Aorta (tissue), 5 donors: ENCODE data around the gene APOOL. TPM values are rescaled to one million over a fixed set of nuclear protein-coding genes. Genes with fewer than 3 reads are reported as not detected.
"Not testable (repeated sequence)": the region's sequence is repeated elsewhere in the genome, so short reads cannot be mapped to it uniquely, and the experiment has no call there.

Experiments used
- ATAC-seq: fragments of 200-7000 bp; cut with Tn5 transposase; one replicate; pipeline ENCODE4 v1.9.1; 2022; ENCODE audit warnings: moderate library complexity; ENCODE audit not compliant: low FRiP score
- DNase-seq, 2 donors: peaks; one replicate each; pipeline ENCODE4 v3.0.0-alpha.2; 2020
- H3K27ac ChIP-seq, 2 donors: one replicate each; pipeline ENCODE4 v1.5.1; 2013; ENCODE audit warnings: low read length in 2 of 2, mild to moderate bottlenecking in 2 of 2, moderate library complexity in 2 of 2, control low read depth in 1 of 2, inconsistent platforms in 1 of 2, low read depth in 1 of 2
- H3K27me3 ChIP-seq, 2 donors: one replicate each; pipeline ENCODE4 v1.6.1; 2013; ENCODE audit warnings: control low read depth in 1 of 2, low read length in 1 of 2, mild to moderate bottlenecking in 1 of 2, moderate library complexity in 1 of 2; ENCODE audit not compliant: insufficient read depth in 2 of 2, control insufficient read depth in 1 of 2
- H3K36me3 ChIP-seq, 2 donors: one replicate each; pipeline ENCODE4 v1.6.1; 2013; ENCODE audit warnings: control low read depth in 1 of 2, low read length in 1 of 2, mild to moderate bottlenecking in 1 of 2; ENCODE audit not compliant: insufficient read depth in 2 of 2, control insufficient read depth in 1 of 2
- H3K4me1 ChIP-seq, 2 donors: one replicate each; pipeline ENCODE4 v1.6.1; 2013; ENCODE audit warnings: low read length in 2 of 2, control low read depth in 1 of 2, mild to moderate bottlenecking in 1 of 2, moderate library complexity in 1 of 2; ENCODE audit not compliant: insufficient read depth in 2 of 2, control insufficient read depth in 1 of 2
- H3K4me3 ChIP-seq, 2 donors: one replicate each; pipeline ENCODE4 v1.5.1; 2013; ENCODE audit warnings: low read length in 2 of 2, control low read depth in 1 of 2, mild to moderate bottlenecking in 1 of 2
- H3K9me3 ChIP-seq: one replicate; pipeline ENCODE4 v1.6.1; 2013; ENCODE audit warnings: mild to moderate bottlenecking, low read length; ENCODE audit not compliant: control insufficient read depth
- WGBS, 2 donors: extraction: QIAGEN DNeasy Blood & Tissue Kit; methylation state at CpG; one replicate each; pipeline ENCODE4 v1.1.7; 2013; 5-methylcytosine and 5-hydroxymethylcytosine counted together
- intact Hi-C, 2 donors: fragments of 100-400 bp; cut with DNase I; formaldehyde crosslinking; loops; one replicate each; pipeline versions ENCODE4 v1.14.2 to v1.15.0; 2022
- long read RNA-seq, 2 donors: library from polyadenylated mRNA; unstranded; transcript quantifications; one replicate each; pipeline ENCODE4 v2.0.0, GENCODE V29; 2020 to 2021
- polyA plus RNA-seq, 2 donors: library from polyadenylated mRNA; stranded (reverse); fragments of 200-250 nt; gene quantifications; one replicate each; pipeline ENCODE4 v1.2.3, GENCODE V29; 2013
- total RNA-seq, 2 donors: library from RNA; stranded (reverse); fragmentation: NEBNext Ultra II Directional; extraction: Animal tissue kit (Norgen Biotek cat#: 25700); gene quantifications; one replicate each; pipeline ENCODE4 v1.2.1, GENCODE V29; 2021
- donor health status: healthy with polysubstance abuse.
- donor health status: Bipolar disorder and iron deficiency.
- donor health status: DM: no; HTN: no; CAD: no.
- donor health status: DM: no; HTN: no; CAD: no.
- donor health status: DM: yes; HTN: yes; CAD: no.

Gene APOOL
- total RNA-seq (10 to 100 TPM; 25.7 to 39.1 TPM), polyA plus RNA-seq (10 to 100 TPM in 1 of 2 donors, 1 to 10 TPM in 1; 4.6 to 10.3 TPM)
- long read RNA-seq, donor 1, partial matches to known transcripts: 1 of 15 reads
- long read RNA-seq, donor 1, other reads (novel, unspliced or antisense): 12 of 15 reads
- long read RNA-seq, donor 2, partial matches to known transcripts: 0 of 2 reads
- long read RNA-seq, donor 2, other reads (novel, unspliced or antisense): 2 of 2 reads

- Histone ChIP-seq H3K4me1 (no peaks in the 10 kb centered on the region), H3K4me3 (peak within 1 kb of the TSS; percentile 75 to 76), H3K9me3 (no peaks in the 10 kb centered on the region), H3K36me3 (no peaks in the 10 kb centered on the region), H3K27me3 (no peaks in the 10 kb centered on the region), H3K27ac (peak within 1 kb of the TSS in 1 of 2 donors; percentile 20)
- DNase-seq (peak; percentile 92 to 93), ATAC-seq (peak; percentile 96)
- intact Hi-C loops: no loop called here
- WGBS, 2 donors: 0 to 30% methylated on average over 24 of the region's 24 CpGs
Measured at GRCh38 chrX:85003655-85004244, at the start of gene APOOL. APOOL (plus strand) TSS chrX:85003877; CDS start chrX:85003913, 36 bp downstream.

- H3K9me3 ChIP-seq: no peaks in the 10 kb centered on the region
- H3K27ac ChIP-seq: no peak overlapping the region
- no peak for DNase-seq
- H3K4me3 ChIP-seq: no peak overlapping the region
- no peaks in the 10 kb centered on the region for H3K4me1 ChIP-seq
- no peak for ATAC-seq
- intact Hi-C loops: no loop called here
- H3K27me3 ChIP-seq: no peaks in the 10 kb centered on the region
- no peaks in the 10 kb centered on the region for H3K36me3 ChIP-seq
- 50 to 55% methylated on average over 1 of the region's 1 CpG for WGBS, 2 donors
Measured at GRCh38 chrX:84956304-84956703, 47.4 kb upstream of the APOOL start.

GRCh38 chrX:84974803-84975202, 28.9 kb upstream of the APOOL start:
- H3K27me3 ChIP-seq: no peaks in the 10 kb centered on the region
- WGBS, 2 donors: 84 to 91% methylated on average over 17 to 19 of the region's 19 CpGs
- no peaks in the 10 kb centered on the region for H3K36me3 ChIP-seq
- peaks cover 2% of the 10 kb centered on the region for H3K9me3 ChIP-seq
- H3K27ac ChIP-seq: no peak overlapping the region
- H3K4me1 ChIP-seq: no peaks in the 10 kb centered on the region
- intact Hi-C loops: no loop called here
- ATAC-seq (no peak), DNase-seq (no peak)
- H3K4me3 ChIP-seq: no peak overlapping the region

DNA sequence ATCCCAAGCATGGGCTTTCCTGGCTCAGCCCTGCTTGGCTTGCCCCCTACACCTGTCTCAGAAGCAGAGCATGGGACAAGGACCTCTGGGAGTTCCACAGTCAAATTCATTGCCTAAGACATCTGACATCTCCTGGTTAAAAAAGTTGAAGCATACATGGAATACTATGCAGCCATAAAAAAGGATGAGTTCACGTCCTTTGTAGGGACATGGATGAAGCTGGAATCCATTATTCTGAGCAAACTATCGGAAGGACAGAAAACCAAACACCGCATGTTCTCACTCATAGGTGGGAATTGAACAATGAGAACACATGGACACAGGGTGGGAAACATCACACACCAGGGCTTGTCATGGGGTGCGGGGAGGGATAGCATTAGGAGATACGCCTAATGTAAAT, 11.9 kb upstream of the APOOL start:
- H3K4me1 ChIP-seq, DNase-seq, H3K36me3 ChIP-seq, H3K27me3 ChIP-seq, intact Hi-C loops, H3K27ac ChIP-seq, H3K9me3 ChIP-seq, H3K4me3 ChIP-seq, ATAC-seq: not testable (repeated sequence)
- 89 to 96% methylated on average over 5 of the region's 5 CpGs for WGBS, 2 donors

- Histone ChIP-seq H3K27me3 (no peaks in the 10 kb centered on the region), H3K36me3 (no peaks in the 10 kb centered on the region), H3K4me3 (no peak overlapping the region), H3K27ac (no peak overlapping the region), H3K9me3 (no peaks in the 10 kb centered on the region), H3K4me1 (no peaks in the 10 kb centered on the region)
- WGBS, 2 donors: 67 to 95% methylated on average over 1 of the region's 1 CpG
- intact Hi-C loops: no loop called here
- DNase-seq: no peak
- no peak for ATAC-seq
Measured at GRCh38 chrX:84993150-84993549, 10.5 kb upstream of the APOOL start.

DNA sequence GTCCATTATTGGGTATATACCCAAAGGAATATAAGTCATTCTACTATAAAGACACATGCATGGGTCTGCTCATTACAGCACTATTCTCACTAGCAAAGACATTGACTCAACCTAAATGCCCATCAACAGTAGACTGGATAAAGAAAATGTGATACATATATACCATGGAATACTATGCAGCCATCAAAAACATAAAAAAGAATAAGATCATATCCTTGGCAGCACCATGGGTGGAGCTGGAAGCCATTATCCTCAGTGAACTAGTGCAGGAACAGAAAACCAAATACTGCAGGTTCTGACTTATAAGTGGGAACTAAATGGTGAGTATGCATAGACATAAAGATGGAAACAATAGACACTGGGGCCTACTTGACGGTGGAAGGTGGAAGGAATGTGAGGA, 2.3 kb upstream of the APOOL start:
- ATAC-seq (no peak), DNase-seq (no peak)
- no peak overlapping the region for H3K27ac ChIP-seq
- no peaks in the 10 kb centered on the region for H3K36me3 ChIP-seq
- intact Hi-C loops: no loop called here
- 67 to 82% methylated on average over 1 of the region's 1 CpG for WGBS, 2 donors
- H3K4me3 ChIP-seq: no peak overlapping the region
- no peaks in the 10 kb centered on the region for H3K9me3 ChIP-seq
- no peaks in the 10 kb centered on the region for H3K4me1 ChIP-seq
- no peaks in the 10 kb centered on the region for H3K27me3 ChIP-seq

DNA sequence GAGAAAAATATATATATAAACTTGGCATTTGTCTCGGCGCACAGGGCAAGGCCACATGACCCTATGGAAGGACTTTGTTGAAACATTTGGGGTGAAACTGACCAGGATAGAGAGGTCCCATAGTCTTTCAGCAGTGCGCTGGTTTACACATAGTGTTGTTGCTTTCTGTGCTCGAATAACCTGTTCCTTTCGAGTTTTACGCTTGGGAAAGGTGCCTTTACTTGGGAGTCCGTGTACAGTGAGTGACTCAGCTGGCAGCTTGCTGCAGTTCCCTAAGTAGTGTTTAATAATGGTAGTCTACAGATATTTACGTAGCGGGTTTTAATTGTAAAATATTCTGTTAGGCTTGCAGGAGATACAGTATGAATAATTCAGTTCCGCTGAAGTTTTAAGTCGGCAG, 578 bp downstream of the APOOL start:
- 10 to 36% methylated on average over 11 of the region's 11 CpGs for WGBS, 2 donors
- peak overlapping the region; percentile 75 to 76 for H3K4me3 ChIP-seq

DNA sequence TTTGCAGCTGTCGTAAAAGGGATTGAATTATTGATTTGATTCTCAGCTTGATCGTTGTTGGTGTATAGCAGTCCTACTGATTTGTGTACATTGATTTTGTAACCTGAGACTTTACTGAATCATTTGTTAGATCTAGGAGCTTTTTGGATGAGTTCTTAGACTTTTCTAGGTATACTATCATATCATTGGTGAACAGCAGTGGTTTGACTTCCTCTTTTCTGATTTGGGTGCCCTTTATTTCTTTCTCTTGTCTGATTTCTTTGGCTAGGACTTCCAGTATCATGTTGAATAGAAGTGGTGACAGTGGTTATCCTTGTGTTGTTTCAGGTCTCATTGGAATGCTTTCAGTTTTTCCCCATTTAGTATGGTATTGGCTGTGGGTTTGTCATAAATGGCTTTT, 8.4 kb downstream of the APOOL start:
- intact Hi-C loops: no loop called here

More for the DNA sequence above, 578 bp downstream of the APOOL start:
- H3K36me3 ChIP-seq: no peaks in the 10 kb centered on the region
- DNase-seq: no peak
- H3K27me3 ChIP-seq: no peaks in the 10 kb centered on the region
- H3K9me3 ChIP-seq: no peaks in the 10 kb centered on the region
- no peaks in the 10 kb centered on the region for H3K4me1 ChIP-seq
- no peak for ATAC-seq
- intact Hi-C loops: no loop called here
- no peak overlapping the region for H3K27ac ChIP-seq

GRCh38 chrX:85015351-85015750, 11.7 kb downstream of the APOOL start:
- intact Hi-C loops: not testable (repeated sequence)

More for the DNA sequence above, 8.4 kb downstream of the APOOL start:
- ATAC-seq (no peak), DNase-seq (no peak)
- Histone ChIP-seq H3K4me1 (no peaks in the 10 kb centered on the region), H3K27ac (no peak overlapping the region), H3K27me3 (no peaks in the 10 kb centered on the region), H3K9me3 (no peaks in the 10 kb centered on the region), H3K36me3 (no peaks in the 10 kb centered on the region), H3K4me3 (no peak overlapping the region)
- 87 to 92% methylated on average over 2 of the region's 2 CpGs for WGBS, 2 donors

More at GRCh38 chrX:85015351-85015750, 11.7 kb downstream of the APOOL start:
- ATAC-seq, H3K27ac ChIP-seq, H3K4me3 ChIP-seq, DNase-seq, H3K27me3 ChIP-seq, H3K9me3 ChIP-seq, H3K36me3 ChIP-seq, H3K4me1 ChIP-seq: not testable (repeated sequence)
- 90 to 98% methylated on average over 8 of the region's 8 CpGs for WGBS, 2 donors
